DOHH2 (cell line): Measurements from ENCODE around the gene CPT1A.

Experiments used
- H3F3A ChIP-seq: fragments of 200-600 bp; sonication (generic), shearing (Covaris generic); 2 replicates; pipeline ENCODE4 v1.6.0; 2016; ENCODE audit warnings: antibody characterized with exemption, mild to moderate bottlenecking; ENCODE audit not compliant: control insufficient read depth, insufficient read depth
- H3K27ac ChIP-seq: fragments of 200-600 bp; sonication (generic); 2 replicates; pipeline ENCODE4 v1.5.1; 2014; ENCODE audit warnings: low read depth, mild to moderate bottlenecking, low read length, moderate library complexity
- H3K27me3 ChIP-seq: fragments of 200-600 bp; sonication (generic); 2 replicates; pipeline ENCODE4 v1.6.1; 2014; ENCODE audit warnings: mild to moderate bottlenecking, low read length, mixed read lengths; ENCODE audit not compliant: control insufficient read depth
- H3K36me3 ChIP-seq: fragments of 200-600 bp; sonication (generic); 2 replicates; pipeline ENCODE4 v1.6.1; 2014; ENCODE audit warnings: mild to moderate bottlenecking, low read length, moderate library complexity, mixed read lengths; ENCODE audit not compliant: control insufficient read depth
- H3K4me1 ChIP-seq: fragments of 200-600 bp; sonication (generic); 2 replicates; pipeline ENCODE4 v1.6.1; 2014; ENCODE audit warnings: mild to moderate bottlenecking, low read length, mixed read lengths; ENCODE audit not compliant: control insufficient read depth
- H3K4me2 ChIP-seq: fragments of 200-600 bp; sonication (generic); 2 replicates; pipeline ENCODE4 v1.6.0; 2014; ENCODE audit warnings: mild to moderate bottlenecking, low read length, moderate library complexity
- H3K4me3 ChIP-seq: fragments of 200-600 bp; sonication (generic); 2 replicates; pipeline ENCODE4 v1.5.1; 2014; ENCODE audit warnings: mild to moderate bottlenecking, low read length, mixed read lengths
- H3K79me2 ChIP-seq: fragments of 200-600 bp; sonication (generic); 2 replicates; pipeline ENCODE4 v1.6.1; 2014; ENCODE audit warnings: mild to moderate bottlenecking, low read length, mixed read lengths; ENCODE audit not compliant: control insufficient read depth
- H3K9me2 ChIP-seq: fragments of 200-600 bp; sonication (generic); replicated peaks from 2 replicates; pipeline ENCODE4 v1.6.1; 2014; ENCODE audit warnings: mild to moderate bottlenecking, low read length, mixed read lengths; ENCODE audit not compliant: control insufficient read depth
- H3K9me3 ChIP-seq: fragments of 200-600 bp; sonication (generic); 2 replicates; pipeline ENCODE4 v1.6.1; 2014; ENCODE audit warnings: antibody characterized with exemption, low read length, mixed read lengths; ENCODE audit not compliant: control insufficient read depth, insufficient read depth
- H4K20me1 ChIP-seq: fragments of 200-600 bp; sonication (generic); 2 replicates; pipeline ENCODE4 v1.6.0; 2014; ENCODE audit warnings: low read depth, mild to moderate bottlenecking, antibody characterized with exemption, low read length, moderate library complexity; ENCODE audit not compliant: control insufficient read depth, insufficient read depth
- CTCF ChIP-seq: fragments of 200-600 bp; sonication (generic); IDR thresholded peaks from one replicate; pipeline ENCODE4 v1.5.1; 2014; ENCODE audit warnings: antibody characterized with exemption, mild to moderate bottlenecking, low read depth, low read length; ENCODE audit not compliant: poor library complexity, severe bottlenecking
- EZH2phosphoT487 ChIP-seq: fragments of 200-600 bp; sonication (generic); IDR thresholded peaks from 2 replicates; pipeline ENCODE4 v1.6.1; 2017; ENCODE audit warnings: borderline replicate concordance, mild to moderate bottlenecking, antibody characterized with exemption, low read length, moderate library complexity, mixed read lengths

Gene CPT1A

GRCh38 chr11:68780829-68781228, 60.9 kb downstream of the CPT1A start:
- Histone ChIP-seq H3K36me3 (no peaks in the 10 kb centered on the region), H3K27ac (no peak overlapping the region), H3F3A (no peaks in the 10 kb centered on the region), H3K9me3 (no peaks in the 10 kb centered on the region), H4K20me1 (no peaks in the 10 kb centered on the region), H3K4me1 (no peaks in the 10 kb centered on the region), H3K4me2 (no peak overlapping the region), H3K9me2 (no peaks in the 10 kb centered on the region), H3K4me3 (no peak overlapping the region), H3K79me2 (no peaks in the 10 kb centered on the region), H3K27me3 (no peaks in the 10 kb centered on the region)
- TF ChIP-seq EZH2phosphoT487, result no peak

GRCh38 chr11:68778205-68778604, 63.5 kb downstream of the CPT1A start:
- no peaks in the 10 kb centered on the region for H3K36me3 ChIP-seq
- H3K79me2 ChIP-seq, result no peaks in the 10 kb centered on the region
- no peak overlapping the region for H3K4me3 ChIP-seq
- no peaks in the 10 kb centered on the region for H3K9me2 ChIP-seq
- TF ChIP-seq EZH2phosphoT487 (no peak), CTCF (no peak)
- no peaks in the 10 kb centered on the region for H3K27me3 ChIP-seq
- H3K27ac ChIP-seq, result no peak overlapping the region
- no peaks in the 10 kb centered on the region for H3K9me3 ChIP-seq
- H3K4me1 ChIP-seq, result no peaks in the 10 kb centered on the region
- H4K20me1 ChIP-seq, result no peaks in the 10 kb centered on the region
- H3K4me2 ChIP-seq, result no peak overlapping the region
- no peaks in the 10 kb centered on the region for H3F3A ChIP-seq

GRCh38 chr11:68776442-68777235, 65.1 kb downstream of the CPT1A start:
- no peak overlapping the region for H3K4me2 ChIP-seq
- no peak overlapping the region for H3K27ac ChIP-seq
- H3K27me3 ChIP-seq, result no peaks in the 10 kb centered on the region
- no peaks in the 10 kb centered on the region for H3F3A ChIP-seq
- no peak overlapping the region for H3K4me3 ChIP-seq
- H4K20me1 ChIP-seq, result no peaks in the 10 kb centered on the region
- H3K36me3 ChIP-seq, result no peaks in the 10 kb centered on the region
- H3K4me1 ChIP-seq, result no peaks in the 10 kb centered on the region
- no peaks in the 10 kb centered on the region for H3K9me2 ChIP-seq
- no peaks in the 10 kb centered on the region for H3K79me2 ChIP-seq
- H3K9me3 ChIP-seq, result no peaks in the 10 kb centered on the region
- TF ChIP-seq CTCF, result no peak
- no peak for TF ChIP-seq EZH2phosphoT487

- Histone ChIP-seq H3K36me3 (no peaks in the 10 kb centered on the region), H3K9me2 (no peaks in the 10 kb centered on the region), H3K4me2 (no peak overlapping the region), H3K27me3 (no peaks in the 10 kb centered on the region), H3K27ac (no peak overlapping the region), H3K9me3 (no peaks in the 10 kb centered on the region), H3K4me1 (no peaks in the 10 kb centered on the region), H3K4me3 (no peak overlapping the region), H4K20me1 (no peaks in the 10 kb centered on the region), H3F3A (no peaks in the 10 kb centered on the region), H3K79me2 (no peaks in the 10 kb centered on the region)
- TF ChIP-seq EZH2phosphoT487 (no peak), CTCF (no peak)
Observed at GRCh38 chr11:68775951-68776388, 65.7 kb downstream of the CPT1A start.
